HepG2 (cell line): ENCODE results near the gene DNASE1. TPM values are rescaled to one million over a fixed set of nuclear protein-coding genes. Genes with fewer than 3 reads are reported as not detected.
A peak's percentile ranks its signal among the peaks of the same experiment; 100 is the strongest.

Source experiments
- ARID4A ChIP-seq: sonication (generic); formaldehyde crosslinking; IDR thresholded peaks from 2 replicates; pipeline ENCODE4 v1.5.0; 2020; ENCODE audit warnings: mild to moderate bottlenecking, missing genetic modification reagents, borderline replicate concordance
- ATAD3A ChIP-seq: sonication (generic); formaldehyde crosslinking; IDR thresholded peaks from 2 replicates; pipeline ENCODE4 v1.4.0; 2020; ENCODE audit warnings: missing genetic modification reagents
- CBFB ChIP-seq: sonication (generic); formaldehyde crosslinking; IDR thresholded peaks from 2 replicates; pipeline ENCODE4 v1.4.0; 2020; ENCODE audit warnings: missing genetic modification reagents
- CHD2 ChIP-seq: IDR thresholded peaks from 2 replicates; pipeline ENCODE4 v1.6.1; 2011; ENCODE audit warnings: low read depth, low read length, improper control_type of control experiment
- CREM ChIP-seq, 2 experiments: sonication (generic) in 1 of 2; formaldehyde crosslinking in 1 of 2; IDR thresholded peaks; 2 replicates each; pipeline versions ENCODE4 v1.4.0 to v1.6.1; 2016 to 2020; ENCODE audit warnings: antibody characterized with exemption in 1 of 2, mild to moderate bottlenecking in 1 of 2, missing genetic modification reagents in 1 of 2
- E2F1 ChIP-seq: sonication (generic); formaldehyde crosslinking; IDR thresholded peaks from 2 replicates; pipeline ENCODE4 v1.5.0; 2020; ENCODE audit warnings: missing genetic modification reagents
- GABPA ChIP-seq, 2 experiments: IDR thresholded peaks; 2 replicates each; pipeline ENCODE4 v1.6.1; 2011 to 2016; ENCODE audit warnings: low read depth in 2 of 2, low read length in 1 of 2, missing biosample characterization in 1 of 2, missing genetic modification characterization in 1 of 2
- GATA4 ChIP-seq: sonication (generic); IDR thresholded peaks from 2 replicates; pipeline ENCODE4 v1.6.1; 2016; ENCODE audit warnings: antibody characterized with exemption, low read depth, borderline replicate concordance
- GFI1 ChIP-seq: sonication (generic); formaldehyde crosslinking; IDR thresholded peaks from 2 replicates; pipeline ENCODE4 v1.5.0; 2020; ENCODE audit warnings: missing genetic modification reagents, mild to moderate bottlenecking, borderline replicate concordance
- HNF1B ChIP-seq: sonication (generic); formaldehyde crosslinking; IDR thresholded peaks from 2 replicates; pipeline ENCODE4 v1.5.1; 2020; ENCODE audit warnings: mild to moderate bottlenecking, moderate library complexity, missing genetic modification reagents
- KAT2B ChIP-seq: fragments of 150-350 bp; IDR thresholded peaks from 2 replicates; pipeline ENCODE4 v1.6.1; 2014; ENCODE audit warnings: low read depth, low read length, borderline replicate concordance
- MBD4 ChIP-seq: IDR thresholded peaks from 2 replicates; pipeline ENCODE4 v1.6.1; 2012; ENCODE audit warnings: low read length, inconsistent platforms, borderline replicate concordance
- MTF2 ChIP-seq: sonication (generic); formaldehyde crosslinking; IDR thresholded peaks from 2 replicates; pipeline ENCODE4 v1.5.0; 2020; ENCODE audit warnings: missing genetic modification reagents, borderline replicate concordance
- MXD3 ChIP-seq: IDR thresholded peaks from 2 replicates; pipeline ENCODE4 v1.6.1; 2016; ENCODE audit warnings: mild to moderate bottlenecking, missing biosample characterization, missing genetic modification reagents
- NBN ChIP-seq: fragments of 450-650 bp; conservative IDR thresholded peaks from 2 replicates; pipeline ENCODE4 v1.6.1; 2017
- NKX3-1 ChIP-seq: sonication (generic); formaldehyde crosslinking; IDR thresholded peaks from 2 replicates; pipeline ENCODE4 v1.5.0; 2020; ENCODE audit warnings: missing genetic modification reagents
- NR2C2 ChIP-seq: sonication (generic); formaldehyde crosslinking; IDR thresholded peaks from 2 replicates; pipeline ENCODE4 v1.4.0; 2020; ENCODE audit warnings: missing genetic modification reagents, mild to moderate bottlenecking, moderate library complexity, borderline replicate concordance
- PRMT3 ChIP-seq: sonication (generic); formaldehyde crosslinking; IDR thresholded peaks from 2 replicates; pipeline ENCODE4 v1.8.1; 2022; ENCODE audit warnings: low read depth, mild to moderate bottlenecking, moderate library complexity, missing genetic modification reagents, borderline replicate concordance
- SP4 ChIP-seq: sonication (generic); formaldehyde crosslinking; IDR thresholded peaks from 2 replicates; pipeline ENCODE4 v1.8.1; 2023; ENCODE audit warnings: mild to moderate bottlenecking, missing genetic modification reagents
- SRF ChIP-seq: IDR thresholded peaks from 2 replicates; pipeline ENCODE4 v1.6.1; 2011; ENCODE audit warnings: mild to moderate bottlenecking, low read depth, low read length, moderate library complexity
- SRY ChIP-seq: sonication (generic); formaldehyde crosslinking; IDR thresholded peaks from 2 replicates; pipeline ENCODE4 v1.8.0; 2022; ENCODE audit warnings: mild to moderate bottlenecking, missing genetic modification reagents
- STAG1 ChIP-seq: sonication (generic); formaldehyde crosslinking; IDR thresholded peaks from 2 replicates; pipeline ENCODE4 v1.4.0; 2020; ENCODE audit warnings: missing genetic modification reagents
- XRCC5 ChIP-seq: fragments of 200-400 bp; formaldehyde crosslinking; optimal IDR thresholded peaks from 2 replicates; pipeline ENCODE3; 2017; ENCODE audit warnings: mild to moderate bottlenecking, low read length
- ZNF225 ChIP-seq: sonication (generic); formaldehyde crosslinking; IDR thresholded peaks from 2 replicates; pipeline ENCODE4 v1.4.0; 2020; ENCODE audit warnings: mild to moderate bottlenecking, missing genetic modification reagents
- ZNF468 ChIP-seq: sonication (generic); formaldehyde crosslinking; IDR thresholded peaks from 2 replicates; pipeline ENCODE4 v1.8.0; 2022; ENCODE audit warnings: mild to moderate bottlenecking, moderate library complexity, missing genetic modification reagents
- polyA plus RNA-seq, 8 experiments: library from polyadenylated mRNA; depleted of rRNA in 3 of 8; stranded (reverse) in 7 of 8; unstranded in 1 of 8; fragments of >200 nt; fragmentation: Illumina TruSeq in 4 of 8; extraction: Trizol in 4 of 8; gene quantifications; 2 replicates each; pipeline versions ENCODE4 v1.2.1 to v1.2.3, GENCODE V29; 2011 to 2016; ENCODE audit warnings: low read depth in 4 of 8, missing spikeins in 1 of 8, mixed read lengths in 1 of 8; ENCODE audit not compliant: insufficient read depth in 1 of 8
- total RNA-seq, 5 experiments: library from RNA; depleted of rRNA; stranded (reverse); fragments of >200 nt; fragmentation: Illumina TruSeq; extraction: Trizol; gene quantifications; 2 replicates each; pipeline ENCODE4 v1.2.3, GENCODE V29; 2016; ENCODE audit warnings: low read depth in 1 of 5

The DNASE1 gene
- total and polyA plus RNA-seq, 2 of the 13 experiments (the other 11 are each of a cell fraction or from before 2014, with no cell fraction given): 7.1 to 11.1 TPM

- TF ChIP-seq GABPA (IDR thresholded peaks at IDR 0.05; ENCODE audit: low read depth, low read length): no peak
- TF ChIP-seq GABPA (CRISPR knock-in tag; IDR thresholded peaks at IDR 0.05; ENCODE audit: low read depth): no peak
- TF ChIP-seq CBFB (CRISPR knock-in tag): no peak
- no peak for TF ChIP-seq SRF
- TF ChIP-seq SP4: 0 out of 2 replicates have a peak, but pooled peaks have one; percentile 37
- no peak for TF ChIP-seq CREM (IDR thresholded peaks at IDR 0.05)
- TF ChIP-seq CREM (CRISPR knock-in tag; IDR thresholded peaks at IDR 0.05): no peak
- no peak for TF ChIP-seq GATA4
- no peak for TF ChIP-seq NR2C2 (CRISPR knock-in tag)
- TF ChIP-seq STAG1 (CRISPR knock-in tag): peak; percentile 91
- TF ChIP-seq ARID4A (CRISPR knock-in tag): peak; percentile 43; the same call in 1 of the 2 replicates
- no peak for TF ChIP-seq ATAD3A (CRISPR knock-in tag)
- no peak for TF ChIP-seq PRMT3
- TF ChIP-seq GFI1 (CRISPR knock-in tag): no peak
- no peak for TF ChIP-seq MTF2 (CRISPR knock-in tag)
- no peak for TF ChIP-seq NKX3-1 (CRISPR knock-in tag)
- TF ChIP-seq ZNF468 (CRISPR knock-in tag): no peak
- TF ChIP-seq KAT2B: no peak
- TF ChIP-seq E2F1: no peak
- TF ChIP-seq ZNF225: no peak
- TF ChIP-seq CHD2: no peak
- peak; percentile 79 for TF ChIP-seq XRCC5
- no peak for TF ChIP-seq MBD4
- TF ChIP-seq SRY (CRISPR knock-in tag): no peak
- no peak for TF ChIP-seq NBN
- TF ChIP-seq MXD3 (CRISPR knock-in tag): no peak
- TF ChIP-seq HNF1B (CRISPR knock-in tag): peak; percentile 38; the same call in 1 of the 2 replicates
Measured at GRCh38 chr16:3690470-3690928, 36.0 kb downstream of the DNASE1 start (continued).
